Omental fat pad (tissue), 4 donors: Measurements from ENCODE around the gene SUPT4H1. TPM values are rescaled to one million over a fixed set of nuclear protein-coding genes. Genes with fewer than 3 reads are reported as not detected.
A peak's percentile ranks its signal among the peaks of the same experiment; 100 is the strongest.

Experiments
- ATAC-seq: fragments of 150-250 bp; one replicate; pipeline ENCODE4 v1.9.1; 2016; ENCODE audit warnings: mild to moderate bottlenecking, moderate library complexity; ENCODE audit not compliant: low FRiP score
- DNase-seq: peaks from one replicate; pipeline ENCODE4 v3.0.0-alpha.2; 2019; ENCODE audit warnings: low spot score
- CTCF ChIP-seq, 3 donors: fragments of 450-650 bp; IDR thresholded peaks; one replicate each; pipeline ENCODE4 v1.5.1; 2016 to 2017; ENCODE audit warnings: antibody characterized with exemption in 3 of 3, mild to moderate bottlenecking in 3 of 3, moderate library complexity in 2 of 3
- total RNA-seq, 4 donors: library from RNA; depleted of rRNA; stranded (reverse); fragments of >200 nt; gene quantifications; one replicate each; pipeline ENCODE4 v1.1.0, GENCODE V29; 2016

The SUPT4H1 gene
- total RNA-seq, 4 donors from 2014 or later = 42.1 to 49.2 (median 47.3) TPM

- ATAC-seq (no peak), DNase-seq (no peak)
- no peak for TF ChIP-seq CTCF (IDR thresholded peaks at IDR 0.05)
Observed at GRCh38 chr17:58327363-58328194, 24.4 kb downstream of the SUPT4H1 start.

GRCh38 chr17:58326609-58327362 lies 25.2 kb downstream of the SUPT4H1 start:
- ATAC-seq (no peak), DNase-seq (no peak)
- no peak for TF ChIP-seq CTCF (IDR thresholded peaks at IDR 0.05)

- TF ChIP-seq CTCF (IDR thresholded peaks at IDR 0.05) = no peak
- ATAC-seq (no peak), DNase-seq (no peak)
Observed at GRCh38 chr17:58325976-58326468, 26.0 kb downstream of the SUPT4H1 start.

- no peak for DNase-seq
- no peak for TF ChIP-seq CTCF (IDR thresholded peaks at IDR 0.05)
- no peak for ATAC-seq
Observed at GRCh38 chr17:58325289-58325726, 26.7 kb downstream of the SUPT4H1 start.

- DNase-seq = no peak
- peak; percentile 49 for ATAC-seq
- TF ChIP-seq CTCF (IDR thresholded peaks at IDR 0.05) = no peak
Observed at GRCh38 chr17:58324409-58325288, 27.4 kb downstream of the SUPT4H1 start.

GRCh38 chr17:58324056-58324408 lies 28.0 kb downstream of the SUPT4H1 start:
- ATAC-seq (no peak), DNase-seq (no peak)
- TF ChIP-seq CTCF (IDR thresholded peaks at IDR 0.05) = no peak
